H1 (cell line): Measurements from ENCODE around the gene ZNF786. TPM values are rescaled to one million over a fixed set of nuclear protein-coding genes. Genes with fewer than 3 reads are reported as not detected.

Experiments used
- GABPA ChIP-seq: IDR thresholded peaks from 2 replicates; pipeline ENCODE4 v1.6.1; 2011; ENCODE audit warnings: mild to moderate bottlenecking, low read length, moderate library complexity, borderline replicate concordance; ENCODE audit not compliant: insufficient read depth
- JUND ChIP-seq: IDR thresholded peaks from 2 replicates; pipeline ENCODE4 v1.6.1; 2011; ENCODE audit warnings: mild to moderate bottlenecking, improper control_type of control experiment, low read length
- SRF ChIP-seq: IDR thresholded peaks from 2 replicates; pipeline ENCODE4 v1.6.1; 2011; ENCODE audit warnings: mild to moderate bottlenecking, low read depth, low read length, moderate library complexity
- TAF7 ChIP-seq: optimal IDR thresholded peaks from 2 replicates; pipeline ENCODE3; 2011; ENCODE audit warnings: low read depth, mild to moderate bottlenecking, inconsistent platforms, low read length, moderate library complexity, borderline replicate concordance
- TCF12 ChIP-seq: IDR thresholded peaks from 2 replicates; pipeline ENCODE4 v1.6.1; 2011; ENCODE audit warnings: low read depth, mild to moderate bottlenecking, low read length
- polyA plus RNA-seq, 7 experiments: library from polyadenylated mRNA; depleted of rRNA in 3 of 7; stranded (reverse) in 5 of 7; unstranded in 2 of 7; fragments of >200 nt in 5 of 7; fragments of 200-250 nt in 2 of 7; gene quantifications; 1 replicate in 5 of 7; 2 replicates in 1 of 7; 4 replicates in 1 of 7; pipeline versions ENCODE4 v1.2.1 to v1.2.3, GENCODE V29; 2011 to 2013; ENCODE audit warnings: missing spikeins in 2 of 7, mixed read lengths in 2 of 7
- total RNA-seq: library from RNA; stranded (reverse); fragmentation: NEBNext Ultra II Directional; extraction: Animal tissue kit (Norgen Biotek cat#: 25700); gene quantifications from 2 replicates; pipeline ENCODE4 v1.2.1, GENCODE V29; 2021
- TF ChIP-seq, protein P1 (sequence below): IDR thresholded peaks from 2 replicates; pipeline ENCODE4 v1.6.1; 2011; ENCODE audit warnings: low read length, improper control_type of control experiment

The ZNF786 gene
- total and polyA plus RNA-seq, 2 of the 8 experiments (the other 6 are each of a cell fraction or from before 2014, with no cell fraction given): 7.7 to 16.3 TPM

GRCh38 chr7:149043936-149044335 lies 46.6 kb downstream of the ZNF786 start (continued):
- TF ChIP-seq GABPA (no peak), SRF (no peak), JUND (no peak), TAF7 (no peak), TCF12 (no peak)
- TF ChIP-seq, protein P1, sequence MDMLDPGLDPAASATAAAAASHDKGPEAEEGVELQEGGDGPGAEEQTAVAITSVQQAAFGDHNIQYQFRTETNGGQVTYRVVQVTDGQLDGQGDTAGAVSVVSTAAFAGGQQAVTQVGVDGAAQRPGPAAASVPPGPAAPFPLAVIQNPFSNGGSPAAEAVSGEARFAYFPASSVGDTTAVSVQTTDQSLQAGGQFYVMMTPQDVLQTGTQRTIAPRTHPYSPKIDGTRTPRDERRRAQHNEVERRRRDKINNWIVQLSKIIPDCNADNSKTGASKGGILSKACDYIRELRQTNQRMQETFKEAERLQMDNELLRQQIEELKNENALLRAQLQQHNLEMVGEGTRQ: no peak
